NCI-H2196 treated with DMSO at 0.1 percent for 48 hours (cell line): ENCODE results near the gene NAIP.
"Not testable (repeated sequence)": the region's sequence is repeated elsewhere in the genome, so short reads cannot be mapped to it uniquely, and the experiment has no call there.

Experiments
- DNase-seq: peaks from one replicate; lab custom pipeline; 2025; ENCODE audit not compliant: unreplicated experiment; lab: John Stamatoyannopoulos, UW

Gene NAIP

GRCh38 chr5:70931709-70932368 is 93.3 kb downstream of the NAIP start:
- DNase-seq, result not testable (repeated sequence)

GRCh38 chr5:70925211-70925562 is 100.0 kb downstream of the NAIP start:
- not testable (repeated sequence) for DNase-seq
